GM21619 (cell line): Measurements from ENCODE around the gene KCNH5.

Experiments used
- ATAC-seq: cut with Tn5 transposase; IDR thresholded peaks from one replicate; pipeline ENCODE4 v1.9.1; 2021; ENCODE audit not compliant: unreplicated experiment

KCNH5 gene

DNA sequence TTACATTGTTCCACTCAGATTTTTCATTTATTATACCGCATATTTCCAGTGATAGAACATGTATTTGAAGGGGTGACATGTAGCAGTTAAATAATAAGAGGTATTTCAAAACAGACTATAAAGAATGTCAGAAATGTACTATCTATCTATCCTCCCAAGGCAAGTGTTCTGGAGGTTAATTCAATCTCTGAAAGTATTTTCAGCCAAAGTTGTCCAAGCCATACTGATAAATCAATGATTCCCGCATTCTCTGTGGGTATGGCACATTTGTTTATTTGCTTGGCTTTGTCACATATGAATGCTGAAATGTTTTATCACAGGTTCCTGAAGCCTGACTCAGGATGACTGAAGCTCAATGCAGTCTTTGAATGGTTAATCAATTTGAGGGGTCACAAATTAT lies 35.8 kb downstream of the KCNH5 start:
- ATAC-seq = no peak

GRCh38 chr14:63006531-63006930 lies 38.7 kb downstream of the KCNH5 start:
- ATAC-seq = no peak

DNA sequence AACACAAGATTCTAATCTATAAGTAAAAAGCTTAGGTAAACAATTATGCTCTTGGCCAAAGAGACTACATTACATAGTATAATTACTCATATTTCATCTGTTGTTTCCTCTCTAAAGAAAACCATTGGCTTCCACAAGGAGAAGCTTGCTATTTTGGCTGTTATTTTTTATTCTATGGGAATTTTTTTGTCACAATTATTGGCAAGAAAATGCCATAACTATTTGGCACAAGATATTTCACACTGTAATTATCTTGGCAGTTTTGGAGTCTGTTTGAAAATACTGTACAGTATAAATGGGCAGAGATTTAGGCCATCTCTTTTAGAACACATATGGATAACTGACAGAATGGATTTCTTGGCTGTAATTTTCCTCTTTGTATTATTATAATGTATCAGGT lies 51.2 kb downstream of the KCNH5 start:
- ATAC-seq = no peak

- ATAC-seq = no peak
Measured at GRCh38 chr14:62988967-62989366, 56.3 kb downstream of the KCNH5 start.

DNA sequence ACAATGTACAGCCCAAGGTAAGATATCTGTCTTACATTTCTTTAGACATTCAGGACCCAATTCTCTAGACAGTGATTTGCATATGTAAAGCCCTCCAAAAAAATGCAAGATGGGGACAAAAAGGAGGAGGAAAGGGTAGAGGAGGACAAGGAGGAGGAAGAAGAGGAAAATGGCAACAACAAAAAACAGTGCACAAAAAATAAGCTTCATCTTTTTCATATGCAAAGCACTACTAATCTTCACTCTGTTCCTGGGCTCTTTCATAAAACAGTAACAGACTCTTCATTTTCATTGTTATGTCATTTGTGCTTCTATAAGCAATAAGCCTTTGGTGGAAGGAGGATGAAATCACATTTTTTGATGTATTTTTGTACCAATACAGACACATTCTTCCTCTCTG lies 61.4 kb downstream of the KCNH5 start:
- ATAC-seq = no peak

GRCh38 chr14:62980693-62981092 lies 64.6 kb downstream of the KCNH5 start:
- ATAC-seq = no peak

DNA sequence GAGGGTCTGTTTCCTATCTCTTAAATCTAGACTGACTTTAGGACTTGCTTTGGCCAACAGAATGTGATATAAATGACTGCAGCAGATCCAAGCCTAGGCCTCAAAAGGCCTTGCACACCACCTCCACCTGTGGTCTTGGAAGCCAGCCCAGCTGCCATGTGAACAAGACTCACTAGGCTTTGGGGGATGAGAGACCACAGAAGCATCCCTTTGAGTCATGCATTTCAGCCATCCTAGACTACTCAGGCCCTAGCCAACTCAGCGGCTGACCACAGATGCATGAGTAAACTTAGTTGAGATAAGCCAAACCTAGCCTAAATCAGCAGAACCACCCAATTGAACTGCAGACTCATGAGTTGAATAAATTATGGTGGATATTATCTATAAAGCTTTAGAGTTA lies 87.7 kb downstream of the KCNH5 start:
- ATAC-seq = no peak

- ATAC-seq = no peak
Measured at GRCh38 chr14:62956413-62956812, 88.8 kb downstream of the KCNH5 start.

GRCh38 chr14:62954165-62954564 lies 91.1 kb downstream of the KCNH5 start:
- no peak for ATAC-seq

GRCh38 chr14:62952226-62952625 lies 93.0 kb downstream of the KCNH5 start:
- ATAC-seq = no peak

- no peak for ATAC-seq
Measured at GRCh38 chr14:62947301-62947700, 98.0 kb downstream of the KCNH5 start.

- ATAC-seq = no peak
Measured at GRCh38 chr14:62946221-62946620, 99.0 kb downstream of the KCNH5 start.

- ATAC-seq = no peak
Measured at GRCh38 chr14:62943202-62943601, 102.1 kb downstream of the KCNH5 start.

- ATAC-seq = no peak
Measured at GRCh38 chr14:62939970-62940369, 105.3 kb downstream of the KCNH5 start.

DNA sequence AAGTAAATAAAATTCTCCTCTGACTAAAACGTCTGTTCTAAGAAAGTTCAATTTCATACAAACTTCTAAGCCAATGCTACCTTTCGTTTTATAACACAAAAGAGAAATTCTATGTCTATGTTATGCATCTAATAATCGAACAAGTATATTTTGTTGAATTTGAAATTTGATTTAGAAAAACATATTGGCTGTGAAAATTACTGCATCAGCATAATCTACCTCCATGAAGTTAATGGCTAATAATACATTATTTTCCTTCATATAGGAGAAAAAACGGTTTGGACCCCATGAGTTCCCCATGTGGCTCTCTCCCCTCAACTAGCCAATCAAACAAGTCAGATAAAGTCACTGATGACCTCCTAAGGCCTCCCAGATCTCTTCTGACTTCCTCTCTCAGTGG lies 106.5 kb downstream of the KCNH5 start:
- ATAC-seq = no peak

GRCh38 chr14:62934439-62934838 lies 110.8 kb downstream of the KCNH5 start:
- ATAC-seq = no peak

DNA sequence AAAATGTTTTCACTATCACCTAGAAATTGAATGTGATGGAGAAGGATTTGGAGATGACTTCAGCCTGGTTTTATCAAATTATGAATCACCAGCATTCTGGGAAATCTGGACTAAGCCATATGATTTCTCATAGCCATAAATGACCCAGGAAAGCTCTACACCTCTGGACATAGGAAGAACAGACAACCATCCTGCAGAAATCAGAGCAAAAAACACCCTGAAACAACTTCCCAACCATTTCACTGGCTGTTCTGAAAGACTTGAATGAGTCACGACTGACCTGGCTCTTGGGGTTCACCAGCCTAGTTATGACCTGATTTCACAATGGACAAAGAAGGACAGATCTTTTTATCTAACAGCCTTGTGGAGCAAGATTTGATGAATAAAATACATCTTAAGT lies 123.8 kb downstream of the KCNH5 start:
- no peak for ATAC-seq

DNA sequence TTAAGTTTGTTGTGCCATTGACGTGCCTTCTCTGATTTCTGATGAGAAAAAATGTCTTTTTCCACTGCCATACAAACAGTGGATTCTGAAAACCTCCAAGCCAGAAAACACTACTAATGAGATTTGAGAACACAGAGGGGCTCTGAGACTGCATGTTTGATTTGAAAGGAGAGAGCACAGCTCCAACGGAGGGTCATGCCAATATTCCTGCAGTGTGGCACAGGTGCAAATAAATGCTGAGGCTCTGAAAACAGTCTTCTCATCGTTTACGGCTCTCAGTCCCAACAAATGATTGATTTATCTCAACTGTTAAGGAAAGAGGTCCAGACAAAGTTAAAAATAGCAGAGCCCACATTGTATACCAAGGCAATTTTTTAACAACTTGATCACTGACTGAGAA lies 128.7 kb downstream of the KCNH5 start:
- ATAC-seq = no peak

DNA sequence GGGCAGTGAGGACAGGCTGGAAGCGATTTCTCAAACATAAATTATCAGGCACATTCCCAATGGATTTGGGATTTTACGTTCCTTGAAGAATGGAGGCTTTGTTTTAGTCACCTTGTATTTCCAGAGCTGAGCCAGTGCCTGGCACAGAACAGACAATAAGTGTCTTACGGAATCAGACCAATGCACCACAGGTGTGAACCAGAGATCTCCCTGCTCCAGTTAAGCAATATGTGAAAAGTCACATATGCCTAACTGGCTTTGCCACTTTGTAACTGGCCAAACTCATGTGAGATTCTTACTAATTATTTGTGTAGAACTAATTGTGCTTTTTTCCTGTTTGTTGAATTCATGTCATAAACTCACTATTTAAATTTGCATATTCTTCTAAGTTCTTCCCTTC lies 130.4 kb downstream of the KCNH5 start:
- ATAC-seq = no peak

DNA sequence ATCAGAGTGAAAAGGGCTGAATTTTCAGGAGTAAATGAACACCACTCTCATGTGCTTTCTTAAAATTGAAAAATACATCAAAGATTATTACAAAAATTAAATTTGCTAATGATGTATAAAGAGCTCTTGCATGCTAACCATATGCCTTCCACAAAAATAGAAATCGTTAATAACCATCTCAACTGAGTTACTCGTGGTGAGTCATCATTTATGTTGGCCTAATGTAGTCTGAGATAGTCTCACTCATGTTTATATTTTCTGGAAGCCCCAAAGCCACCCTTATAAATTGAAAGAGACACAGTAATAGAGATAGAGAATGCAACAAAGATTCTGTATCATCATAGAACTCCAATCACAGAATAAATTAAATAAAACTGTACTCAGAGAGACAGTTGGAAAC lies 131.2 kb downstream of the KCNH5 start:
- ATAC-seq = no peak

DNA sequence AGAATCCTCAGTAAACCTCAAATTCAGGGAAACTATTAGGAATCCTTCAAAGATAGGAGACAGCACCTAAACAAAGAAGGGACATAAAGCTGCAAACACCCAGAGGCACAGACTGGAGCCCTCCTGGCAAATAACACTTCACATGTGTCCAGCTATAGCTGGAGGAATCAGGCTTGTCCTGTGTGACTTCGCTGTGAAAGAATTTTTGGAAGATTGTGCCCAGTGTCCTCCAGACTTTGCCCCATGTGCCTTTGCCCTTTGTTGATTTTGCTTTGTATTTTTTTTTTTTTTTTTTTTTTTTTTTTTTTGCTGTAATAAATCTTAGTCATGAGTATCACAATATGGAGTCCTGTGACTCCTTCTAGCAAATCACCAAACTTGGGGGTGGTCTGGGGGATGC lies 136.8 kb downstream of the KCNH5 start:
- no peak for ATAC-seq

- ATAC-seq = no peak
Measured at GRCh38 chr14:62905566-62905965, 139.7 kb downstream of the KCNH5 start.

- ATAC-seq = no peak
Measured at GRCh38 chr14:62897771-62898170, 147.5 kb downstream of the KCNH5 start.

DNA sequence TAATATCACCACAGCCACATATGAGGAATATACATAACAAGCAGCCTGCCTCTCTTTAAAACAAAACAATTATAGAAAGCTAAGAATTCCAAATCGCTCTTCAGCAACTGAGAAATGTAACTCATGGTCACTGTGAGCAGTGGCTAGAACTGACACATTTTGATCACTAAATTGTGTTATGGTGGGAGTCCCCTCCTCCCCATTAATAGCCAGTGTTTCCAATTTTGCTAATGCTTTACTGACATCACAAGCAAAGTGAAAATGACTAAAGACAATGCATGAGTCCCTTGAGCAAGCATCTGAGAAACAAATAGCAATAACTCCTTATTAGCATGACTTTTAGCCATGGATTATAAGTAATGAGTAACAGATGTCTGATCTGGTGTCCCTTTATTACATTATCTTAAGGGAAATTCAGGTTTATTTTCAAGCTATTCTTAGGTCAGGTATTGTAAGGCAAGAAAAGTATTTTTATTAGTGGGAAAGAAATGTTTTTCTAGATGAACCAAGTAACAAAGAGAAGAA lies 148.3 kb downstream of the KCNH5 start:
- ATAC-seq = no peak
